ENCODE results near the gene CCDC78. TPM values are rescaled to one million over a fixed set of nuclear protein-coding genes. Genes with fewer than 3 reads are reported as not detected.

The CCDC78 gene
- total RNA-seq, 2 donors from 2014 or later, result 0.92 to 0.95 TPM

DNA sequence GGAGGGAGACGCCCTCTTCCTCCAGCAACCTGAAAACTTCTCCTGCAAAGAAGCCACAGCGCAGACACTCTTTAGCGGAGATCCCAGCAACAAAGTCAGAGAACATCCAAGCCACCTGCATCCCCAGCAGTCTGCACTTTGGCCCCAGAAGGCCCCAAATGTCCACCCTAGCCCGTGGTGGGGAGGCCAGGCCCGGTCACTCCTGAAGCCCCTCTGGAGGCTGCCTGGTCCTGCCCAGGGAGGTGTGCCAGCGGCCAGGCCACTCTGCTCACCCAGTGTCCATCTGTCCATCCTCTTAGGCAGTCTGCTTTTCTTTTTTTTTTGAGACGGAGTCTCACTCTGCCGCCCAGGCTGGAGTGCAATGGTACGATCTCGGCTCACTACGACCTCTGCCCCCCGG is 6.1 kb upstream of the CCDC78 start:
- ATAC-seq (ENCODE audit: insufficient number of reproducible peaks, low FRiP score, low read depth), result no peak
- H3K4me1 ChIP-seq (ENCODE audit: control insufficient read depth in 1 of 2, low read depth in 2 of 2), result peaks cover 9 to 10% of the 10 kb centered on the region in 2 donors
- no peaks in the 10 kb centered on the region for H3K9me3 ChIP-seq
- no peaks in the 10 kb centered on the region for H3K27me3 ChIP-seq (replicated peaks; ENCODE audit: insufficient read depth)
- H3K27ac ChIP-seq, result no peak overlapping the region
- no peak overlapping the region for H3K4me3 ChIP-seq
- peaks cover 38% of the 10 kb centered on the region for H3K36me3 ChIP-seq
- no peak for DNase-seq (ENCODE audit: low spot score)
- TF ChIP-seq CTCF (IDR thresholded peaks at IDR 0.05), result no peak

DNA sequence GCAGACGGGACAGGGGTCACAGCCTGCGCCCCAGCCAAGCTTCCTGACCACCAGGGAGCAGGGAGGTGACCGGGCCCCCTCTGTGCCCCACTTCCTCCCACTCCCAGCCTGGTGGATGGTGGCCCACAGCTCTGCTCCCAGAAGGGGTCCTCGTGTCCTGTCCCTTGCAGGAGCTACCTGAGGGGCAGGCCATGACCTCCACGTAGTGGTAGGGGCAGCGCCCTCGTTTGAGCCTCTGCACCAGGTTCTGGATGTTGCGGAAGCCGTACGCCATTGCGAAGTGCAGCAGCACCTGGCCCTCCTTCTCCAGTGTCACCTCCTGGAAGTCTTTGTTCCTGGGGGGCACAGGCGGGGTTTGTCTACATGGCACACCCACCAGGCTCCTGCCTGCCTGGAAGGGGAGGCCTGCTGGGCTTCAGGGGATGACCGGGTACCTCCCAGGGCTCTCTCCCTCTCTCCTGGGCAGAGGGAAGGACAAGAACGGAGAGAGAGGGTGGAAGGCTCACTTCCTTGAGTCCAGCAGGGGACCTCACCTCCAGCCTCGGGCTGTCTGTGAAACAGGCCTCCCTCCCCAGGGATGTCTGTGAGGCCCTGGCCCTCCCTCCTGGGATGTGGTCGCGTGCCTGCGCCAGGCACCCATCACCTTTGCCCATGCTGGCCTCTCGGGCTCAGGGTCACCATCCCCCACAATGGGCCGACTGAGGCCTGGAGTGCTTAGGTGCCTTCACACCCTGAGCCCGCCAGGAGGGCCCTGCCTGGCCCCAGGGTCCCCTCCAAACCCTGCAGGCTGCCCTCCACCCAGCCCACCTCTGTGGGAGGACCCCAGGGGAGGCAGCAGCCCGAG is 4.6 kb upstream of the CCDC78 start:
- peaks cover 11 to 19% of the 10 kb centered on the region in 2 donors for H3K4me1 ChIP-seq (ENCODE audit: control insufficient read depth in 1 of 2, low read depth in 2 of 2)
- H3K4me3 ChIP-seq, result no peak overlapping the region
- no peak for TF ChIP-seq CTCF (IDR thresholded peaks at IDR 0.05)
- H3K9me3 ChIP-seq, result no peaks in the 10 kb centered on the region
- ATAC-seq (ENCODE audit: insufficient number of reproducible peaks, low FRiP score, low read depth) (no peak), DNase-seq (ENCODE audit: low spot score) (no peak)
- peaks cover 23% of the 10 kb centered on the region for H3K36me3 ChIP-seq
- no peak overlapping the region for H3K27ac ChIP-seq
- H3K27me3 ChIP-seq (replicated peaks; ENCODE audit: insufficient read depth), result no peaks in the 10 kb centered on the region

DNA sequence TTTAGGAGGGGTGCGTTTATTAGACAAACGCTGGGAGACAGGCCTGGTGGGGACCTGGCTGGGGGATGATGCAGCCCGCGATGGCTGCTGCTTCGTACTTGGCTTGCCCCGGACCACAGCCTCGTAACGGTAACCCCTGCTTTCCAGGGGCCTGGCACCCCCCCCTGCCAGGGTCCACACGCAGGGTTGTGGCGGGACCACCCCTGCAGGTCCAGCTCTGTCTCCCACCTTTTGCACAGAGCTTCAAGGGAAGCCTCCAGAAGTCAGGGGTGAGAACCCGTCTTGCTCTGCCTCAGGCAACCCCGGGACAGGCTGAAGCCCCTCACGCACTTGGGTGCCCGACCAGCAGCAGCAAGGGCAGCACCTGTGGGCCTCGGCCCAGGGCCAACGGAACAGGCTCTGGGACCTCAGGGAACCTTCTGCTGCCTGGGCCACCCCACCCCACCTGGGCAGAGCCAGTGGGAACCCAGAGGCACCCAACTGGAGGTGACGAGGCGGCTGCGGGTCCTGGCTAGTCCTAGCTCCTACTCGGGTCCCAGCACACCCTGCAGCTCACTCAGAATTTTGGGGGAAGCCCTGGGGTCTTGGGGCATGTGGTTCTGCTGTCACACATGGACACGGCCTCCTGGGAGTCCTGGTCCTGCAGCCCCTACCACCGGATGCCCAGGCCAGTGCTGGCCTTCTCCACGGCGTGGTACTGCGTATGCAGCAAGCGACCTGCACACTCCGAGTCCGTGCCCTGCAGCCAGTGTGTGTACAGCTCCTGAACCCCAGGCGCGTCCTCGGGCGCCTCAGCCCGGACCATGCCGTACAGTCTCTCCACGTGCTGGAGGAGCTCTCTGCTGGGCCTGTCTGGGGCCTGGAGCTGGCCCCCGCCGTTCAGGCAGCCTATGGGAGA is 3.8 kb upstream of the CCDC78 start:
- TF ChIP-seq CTCF (IDR thresholded peaks at IDR 0.05), result no peak
- H3K4me3 ChIP-seq, result no peak overlapping the region
- peaks cover 23% of the 10 kb centered on the region for H3K36me3 ChIP-seq
- no peak overlapping the region for H3K27ac ChIP-seq
- H3K9me3 ChIP-seq, result no peaks in the 10 kb centered on the region
- no peaks in the 10 kb centered on the region for H3K27me3 ChIP-seq (replicated peaks; ENCODE audit: insufficient read depth)
- no peak for DNase-seq (ENCODE audit: low spot score)
- ATAC-seq (ENCODE audit: insufficient number of reproducible peaks, low FRiP score, low read depth), result no peak
- peaks cover 11 to 19% of the 10 kb centered on the region in 2 donors for H3K4me1 ChIP-seq (ENCODE audit: control insufficient read depth in 1 of 2, low read depth in 2 of 2)

- Histone ChIP-seq H3K9me3 (no peaks in the 10 kb centered on the region), H3K4me1 (ENCODE audit: control insufficient read depth in 1 of 2, low read depth in 2 of 2) (peaks cover 11 to 19% of the 10 kb centered on the region in 2 donors), H3K27ac (no peak overlapping the region), H3K27me3 (replicated peaks; ENCODE audit: insufficient read depth) (no peaks in the 10 kb centered on the region), H3K36me3 (peaks cover 17% of the 10 kb centered on the region), H3K4me3 (peak overlapping the region; percentile 71)
- ATAC-seq (ENCODE audit: insufficient number of reproducible peaks, low FRiP score, low read depth) (no peak), DNase-seq (ENCODE audit: low spot score) (no peak)
- no peak for TF ChIP-seq CTCF (IDR thresholded peaks at IDR 0.05)
Observed at GRCh38 chr16:728890-729744, 2.9 kb upstream of the CCDC78 start.

Data from thoracic aorta (tissue), 2 donors.